CD1c-positive myeloid dendritic cell (primary cell): Measurements from ENCODE around the gene OTOG.

Experiments
- DNase-seq: peaks from one replicate; pipeline ENCODE4 v3.0.0-alpha.2; 2016; ENCODE audit errors: extremely low spot score

The OTOG gene

GRCh38 chr11:17538054-17538453 lies 9.0 kb upstream of the OTOG start:
- DNase-seq: no peak

DNA sequence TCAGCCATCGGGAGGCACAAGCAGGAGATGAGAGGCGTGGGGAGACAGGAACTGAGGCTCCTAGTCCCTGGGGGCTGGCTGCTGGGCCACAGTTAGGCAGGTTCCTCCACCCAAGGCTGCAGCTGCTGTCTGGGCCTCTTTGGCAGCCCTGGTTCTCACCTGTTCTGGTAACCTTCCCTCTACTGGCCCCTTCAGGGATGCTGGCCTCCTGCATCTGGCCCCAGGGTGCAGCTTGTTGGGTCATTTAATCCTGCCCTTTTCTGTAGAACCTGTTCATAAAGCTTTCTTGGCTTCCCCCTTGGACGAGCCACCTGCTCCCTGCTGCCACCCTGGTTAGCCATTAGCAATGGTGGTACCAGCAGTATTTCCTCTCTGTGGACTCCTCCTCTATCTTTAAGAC lies 8.3 kb upstream of the OTOG start:
- no peak for DNase-seq

GRCh38 chr11:17540807-17541206 lies 6.3 kb upstream of the OTOG start:
- no peak for DNase-seq

DNA sequence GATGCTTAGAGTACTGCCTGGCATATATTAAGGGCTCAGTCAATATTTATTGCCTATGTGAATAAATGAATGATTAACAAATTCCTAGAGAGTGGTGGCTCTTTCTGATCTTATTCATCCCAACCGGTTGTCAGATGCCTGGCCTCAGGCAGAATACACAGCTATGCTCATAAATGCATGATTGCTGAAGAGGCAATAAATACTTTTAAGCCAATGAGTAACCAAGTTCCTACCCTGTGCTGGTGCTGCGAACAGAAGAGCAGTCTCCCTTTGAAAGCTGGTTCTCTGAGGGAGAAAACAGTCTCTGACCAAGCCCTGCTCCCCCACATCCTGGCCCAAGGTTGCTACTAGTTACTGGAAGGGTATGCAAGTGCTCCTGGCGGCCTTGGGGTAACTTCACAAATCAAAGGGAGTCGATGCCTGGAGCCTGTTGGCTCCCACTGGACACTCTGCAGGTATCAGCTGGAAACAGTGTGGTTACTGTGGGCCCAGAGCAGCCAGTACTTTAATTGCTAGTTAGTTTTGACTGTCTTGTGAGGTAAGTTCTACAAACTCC lies 5.7 kb upstream of the OTOG start:
- no peak for DNase-seq

GRCh38 chr11:17542249-17542648 lies 4.8 kb upstream of the OTOG start:
- DNase-seq: no peak

- no peak for DNase-seq
These were observed 4.0 kb upstream of the OTOG start for GRCh38 chr11:17543041-17543440.

GRCh38 chr11:17543574-17544180 lies 3.4 kb upstream of the OTOG start:
- no peak for DNase-seq

DNA sequence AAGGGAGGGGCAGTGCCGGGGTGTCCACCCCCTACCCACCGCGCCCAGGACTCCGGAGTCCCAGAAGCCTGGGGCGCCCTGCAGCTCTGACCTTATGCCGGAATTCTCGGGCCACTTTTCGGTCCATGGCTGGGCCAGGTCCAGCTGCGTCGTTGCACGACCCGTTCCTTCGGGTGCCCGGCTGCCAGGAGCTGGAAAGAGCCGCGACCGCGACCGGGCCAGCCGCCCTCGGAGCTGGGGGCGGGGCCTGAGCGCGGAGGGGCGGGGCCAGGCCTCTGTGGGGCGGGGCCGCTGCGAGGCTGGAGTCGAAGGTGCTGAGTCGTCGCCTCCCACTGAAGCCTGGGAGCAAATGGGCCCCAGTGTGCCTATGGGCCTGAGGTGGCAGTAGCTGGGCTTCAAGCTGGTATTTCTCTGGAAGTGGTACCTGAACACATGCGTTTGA lies 2.9 kb upstream of the OTOG start, which contains the start of gene USH1C:
TSS of gene USH1C (minus strand) at position 236 of the 442 bp plus-strand sequence. CDS start at position 127, 109 bp downstream.
- peak; percentile 23 for DNase-seq

GRCh38 chr11:17546240-17546639 lies 819 bp upstream of the OTOG start:
- no peak for DNase-seq

- no peak for DNase-seq
These were observed 873 bp downstream of the OTOG start for GRCh38 chr11:17547932-17548331.

DNA sequence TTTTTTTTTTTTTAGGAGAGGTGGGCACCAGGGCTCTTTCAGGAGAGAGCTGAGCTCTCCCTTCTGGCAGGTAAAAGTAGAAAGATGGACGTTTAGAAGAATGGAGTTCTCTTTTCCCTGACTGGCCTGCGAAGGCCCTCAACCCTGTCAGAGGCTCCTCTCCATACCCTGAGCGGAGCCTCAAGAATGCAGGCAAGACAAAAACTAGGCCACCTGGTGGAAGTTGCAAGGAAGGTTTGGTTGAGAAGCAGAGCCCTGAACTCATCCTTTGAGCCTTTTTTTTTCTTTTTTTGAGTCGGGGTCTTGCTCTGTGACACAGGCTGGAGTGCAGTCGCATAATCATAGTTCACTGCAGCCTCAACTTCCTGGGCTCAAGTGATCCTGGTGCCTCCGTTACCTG lies 1.4 kb downstream of the OTOG start:
- no peak for DNase-seq

- DNase-seq: no peak
These were observed 3.6 kb downstream of the OTOG start for GRCh38 chr11:17550450-17551346.

DNA sequence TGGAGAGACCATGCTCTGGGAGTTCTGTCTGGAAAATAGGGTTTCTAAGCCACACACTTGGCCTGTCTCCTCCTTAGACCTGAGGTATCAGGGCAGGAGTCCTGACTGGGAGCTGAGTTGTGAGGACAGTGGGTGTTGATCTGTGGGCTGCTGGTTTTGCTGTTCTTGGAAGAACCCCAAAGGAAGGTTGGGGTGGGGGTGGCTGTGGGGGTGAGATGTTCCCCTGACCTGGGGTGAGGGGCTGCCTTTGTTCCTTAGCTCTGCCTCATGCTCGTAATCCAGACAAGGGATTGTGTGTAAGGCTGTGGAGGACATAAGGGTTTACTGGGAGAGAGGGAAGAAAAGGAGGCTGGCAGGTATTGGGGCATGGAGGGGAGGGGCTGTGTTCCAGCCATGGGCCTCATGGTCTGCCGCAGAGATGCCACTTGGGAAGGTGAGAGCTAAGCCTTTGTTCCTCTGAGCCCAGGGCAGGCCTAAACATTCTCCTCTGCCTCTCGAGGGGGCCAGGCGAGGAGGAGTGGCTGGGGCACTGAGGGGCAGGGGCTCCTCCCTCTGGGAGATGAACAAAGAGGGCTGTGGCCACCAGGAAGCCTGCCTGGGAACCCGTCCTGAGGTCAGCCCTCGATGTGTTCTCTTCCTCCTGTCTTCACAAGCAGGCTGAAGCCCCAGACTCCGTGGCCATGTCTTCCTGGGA lies 4.4 kb downstream of the OTOG start:
- DNase-seq: no peak

- DNase-seq: no peak
These were observed 4.9 kb downstream of the OTOG start for GRCh38 chr11:17552041-17552355.

DNA sequence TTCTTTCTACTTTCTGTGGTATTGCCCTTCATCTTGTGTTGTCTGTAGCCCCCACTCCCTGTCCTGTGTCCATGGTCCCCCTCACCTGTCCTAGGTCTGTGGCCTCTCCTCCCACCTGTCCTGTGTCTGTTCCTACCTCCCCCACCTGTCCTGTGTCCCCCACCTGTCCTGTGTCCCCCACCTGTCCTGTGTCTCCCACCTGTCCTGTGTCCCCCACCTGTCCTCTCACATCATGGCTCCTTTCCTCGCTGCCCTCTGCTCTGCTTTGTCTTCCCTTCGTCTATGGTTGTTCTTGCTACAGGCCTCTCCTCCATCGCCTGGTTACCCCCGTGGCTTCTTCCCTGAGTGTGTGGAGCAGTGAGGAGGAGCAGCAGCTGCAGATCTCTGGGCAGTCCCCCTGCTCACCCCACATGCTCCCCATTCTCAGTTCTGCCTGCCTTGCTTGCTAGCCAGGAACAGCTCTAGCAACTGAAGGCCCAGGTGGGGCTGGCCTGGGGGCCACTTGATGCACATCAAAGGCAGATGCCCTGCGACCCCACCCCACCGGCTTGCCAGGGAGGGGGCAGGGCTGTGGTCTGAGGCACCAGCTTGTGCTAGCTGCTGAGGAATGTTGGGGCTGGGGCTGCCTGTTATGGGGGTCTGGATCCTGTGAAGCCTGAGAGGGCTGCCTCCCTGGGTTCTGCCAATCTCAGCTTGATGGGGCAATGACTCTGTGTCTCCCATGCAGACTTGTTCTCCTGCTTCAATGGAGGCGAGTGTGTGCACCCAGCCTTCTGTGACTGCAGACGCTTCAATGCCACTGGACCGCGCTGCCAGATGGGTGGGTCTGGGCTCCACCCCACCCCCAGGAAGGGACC lies 5.6 kb downstream of the OTOG start:
- DNase-seq: no peak

DNA sequence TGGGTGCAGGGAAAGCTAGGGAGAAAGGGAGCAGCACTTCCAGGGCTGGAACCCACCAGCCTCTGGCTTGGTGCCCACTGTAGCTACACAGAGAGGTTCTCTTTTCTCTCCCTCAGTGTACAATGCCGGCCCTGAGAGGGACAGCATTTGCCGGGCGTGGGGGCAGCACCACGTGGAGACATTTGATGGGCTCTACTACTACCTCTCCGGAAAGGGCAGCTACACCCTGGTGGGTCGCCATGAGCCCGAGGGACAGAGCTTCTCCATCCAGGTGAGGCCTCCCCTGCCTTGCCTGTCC lies 6.1 kb downstream of the OTOG start:
- no peak for DNase-seq

GRCh38 chr11:17554487-17554886 lies 7.4 kb downstream of the OTOG start:
- DNase-seq: no peak

DNA sequence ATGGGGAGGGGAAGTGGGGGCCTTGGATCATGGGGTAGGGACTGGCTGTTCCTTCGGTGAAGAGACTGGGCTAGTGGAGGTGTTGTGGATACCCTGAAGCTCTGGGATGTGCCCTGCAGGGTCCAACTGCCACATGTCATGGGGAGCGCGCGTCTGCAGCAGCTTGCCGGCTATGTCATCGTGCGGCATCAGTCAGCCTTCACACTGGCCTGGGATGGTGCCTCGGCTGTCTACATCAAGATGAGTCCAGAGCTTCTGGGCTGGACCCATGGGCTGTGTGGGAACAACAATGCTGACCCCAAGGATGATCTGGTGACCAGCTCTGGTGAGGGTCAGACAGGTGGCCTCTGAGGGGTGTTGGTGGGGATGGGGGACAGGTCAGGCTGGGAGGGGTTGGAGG lies 9.9 kb downstream of the OTOG start:
- DNase-seq: no peak

GRCh38 chr11:17558025-17558780 lies 11.1 kb downstream of the OTOG start:
- no peak for DNase-seq

- no peak for DNase-seq
These were observed 11.9 kb downstream of the OTOG start for GRCh38 chr11:17558916-17559315.
